Gastroesophageal sphincter (tissue), 3 donors: ENCODE data around the gene PAFAH2.

Experiments used
- CTCF ChIP-seq, 4 experiments: fragments of 200-600 bp in 2 of 4; fragments of 450-650 bp in 2 of 4; sonication (generic) in 1 of 4; IDR thresholded peaks; one replicate each; pipeline ENCODE4 v1.5.1; 2017 to 2019; ENCODE audit warnings: antibody characterized with exemption in 4 of 4, mild to moderate bottlenecking in 2 of 4, moderate library complexity in 2 of 4
- POLR2A ChIP-seq, 2 donors: fragments of 450-650 bp; IDR thresholded peaks; one replicate each; pipeline ENCODE4 v1.6.1; 2017; ENCODE audit warnings: antibody characterized with exemption in 2 of 2, mild to moderate bottlenecking in 2 of 2, moderate library complexity in 1 of 2

GRCh38 chr1:26044971-26045721 is 47.3 kb upstream of the PAFAH2 start:
- no peak for TF ChIP-seq CTCF (IDR thresholded peaks at IDR 0.05)
- no peak for TF ChIP-seq POLR2A (IDR thresholded peaks at IDR 0.05)
